IMR-90 (cell line): Measurements from ENCODE around the gene DNAJC6. TPM values are rescaled to one million over a fixed set of nuclear protein-coding genes. Genes with fewer than 3 reads are reported as not detected.

Experiments
- ATAC-seq: fragments of 200-7000 bp; cut with Tn5 transposase; 2 replicates; pipeline ENCODE4 v1.9.1; 2020; ENCODE audit warnings: low read depth, mild to moderate bottlenecking, moderate library complexity
- BruUV-seq: library from RNA; stranded (reverse); fragments of 400-500 nt; replicated peaks from 2 replicates; lab custom pipeline; 2021; lab: Mats Ljungman, UMichigan
- CTCF ChIA-PET: fragments of 300-600 bp; formaldehyde crosslinking; extraction: SDS; loops from one replicate; lab custom pipeline; 2021; ENCODE audit warnings: antibody characterized with exemption; lab: Yijun Ruan, JAX
- POLR2A ChIA-PET: fragments of 300-600 bp; sonication (Branson Sonifier 250); formaldehyde crosslinking; loops from one replicate; lab custom pipeline; 2022; ENCODE audit warnings: antibody characterized with exemption; ENCODE audit not compliant: unreplicated experiment; lab: Charles Lee
- DNase-seq: peaks from one replicate; pipeline ENCODE4 v3.0.0; 2013
- H2AFZ ChIP-seq: replicated peaks from 2 replicates; pipeline ENCODE3; 2013; ENCODE audit warnings: low read length, mild to moderate bottlenecking; ENCODE audit not compliant: poor library complexity
- H2AK5ac ChIP-seq: 2 replicates; pipeline ENCODE4 v1.6.1; 2013; ENCODE audit warnings: low read depth, low read length, inconsistent platforms
- H2AK9ac ChIP-seq: replicated peaks from 2 replicates; pipeline ENCODE3; 2013; ENCODE audit warnings: mild to moderate bottlenecking, low read depth, low read length, moderate library complexity; ENCODE audit not compliant: poor library complexity
- H2BK120ac ChIP-seq: 2 replicates; pipeline ENCODE4 v1.6.1; 2013; ENCODE audit warnings: low read depth, low read length, inconsistent platforms
- H2BK15ac ChIP-seq: 3 replicates; pipeline ENCODE4 v1.6.1; 2013; ENCODE audit warnings: low read depth, low read length, inconsistent platforms
- H2BK20ac ChIP-seq: 2 replicates; pipeline ENCODE4 v1.6.1; 2013; ENCODE audit warnings: low read depth, mild to moderate bottlenecking, inconsistent platforms, low read length, moderate library complexity
- H2BK5ac ChIP-seq: 2 replicates; pipeline ENCODE4 v1.6.1; 2013; ENCODE audit warnings: mild to moderate bottlenecking, low read depth, low read length, inconsistent platforms; ENCODE audit not compliant: poor library complexity, severe bottlenecking
- H3K14ac ChIP-seq: replicated peaks from 2 replicates; pipeline ENCODE4 v1.6.1; 2013; ENCODE audit warnings: low read depth, low read length, inconsistent platforms
- H3K18ac ChIP-seq: 2 replicates; pipeline ENCODE4 v1.6.1; 2013; ENCODE audit warnings: low read depth, low read length, control low read depth
- H3K23ac ChIP-seq: 2 replicates; pipeline ENCODE4 v1.6.1; 2013; ENCODE audit warnings: low read depth, low read length, inconsistent platforms
- H3K27ac ChIP-seq: 2 replicates; pipeline ENCODE4 v1.5.1; 2013; ENCODE audit warnings: mild to moderate bottlenecking, control low read depth, low read length; ENCODE audit not compliant: insufficient read depth
- H3K27me3 ChIP-seq: 2 replicates; pipeline ENCODE4 v1.6.1; 2013; ENCODE audit warnings: low read length; ENCODE audit not compliant: control insufficient read depth, insufficient read depth
- H3K36me3 ChIP-seq: 2 replicates; pipeline ENCODE4 v1.6.1; 2013; ENCODE audit warnings: low read length, mixed read lengths; ENCODE audit not compliant: control insufficient read depth, insufficient read depth
- H3K4ac ChIP-seq: 2 replicates; pipeline ENCODE4 v1.6.1; 2013; ENCODE audit warnings: low read depth, low read length, inconsistent platforms
- H3K4me1 ChIP-seq: 2 replicates; pipeline ENCODE4 v1.6.1; 2013; ENCODE audit warnings: low read length, mixed read lengths; ENCODE audit not compliant: control insufficient read depth, insufficient read depth
- H3K4me2 ChIP-seq: 2 replicates; pipeline ENCODE4 v1.6.1; 2013; ENCODE audit warnings: low read depth, mild to moderate bottlenecking, control low read depth, low read length, moderate library complexity
- H3K4me3 ChIP-seq: 2 replicates; pipeline ENCODE4 v1.5.1; 2013; ENCODE audit warnings: low read depth, mild to moderate bottlenecking, control low read depth, low read length, moderate library complexity; ENCODE audit not compliant: insufficient read depth
- H3K56ac ChIP-seq: 2 replicates; pipeline ENCODE4 v1.6.1; 2013; ENCODE audit warnings: low read length, inconsistent platforms; ENCODE audit not compliant: insufficient read depth; ENCODE audit errors: extremely low read depth
- H3K79me1 ChIP-seq, 2 experiments: 2 replicates each; pipeline ENCODE4 v1.6.1; 2013; ENCODE audit warnings: low read length in 2 of 2, inconsistent platforms in 1 of 2, low read depth in 1 of 2
- H3K9ac ChIP-seq: 2 replicates; pipeline ENCODE4 v1.6.1; 2013; ENCODE audit warnings: low read depth, low read length, control low read depth
- H3K9me1 ChIP-seq: 2 replicates; pipeline ENCODE4 v1.6.1; 2013; ENCODE audit warnings: low read length, inconsistent platforms; ENCODE audit not compliant: insufficient read depth
- H3K9me3 ChIP-seq: 2 replicates; pipeline ENCODE4 v1.6.1; 2013; ENCODE audit warnings: low read length; ENCODE audit not compliant: control insufficient read depth, insufficient read depth
- H4K20me1 ChIP-seq: 2 replicates; pipeline ENCODE4 v1.6.1; 2013; ENCODE audit warnings: low read length, inconsistent platforms; ENCODE audit not compliant: insufficient read depth
- H4K5ac ChIP-seq: 2 replicates; pipeline ENCODE4 v1.6.1; 2013; ENCODE audit warnings: mild to moderate bottlenecking, low read depth, low read length, control low read depth
- H4K8ac ChIP-seq, 2 experiments: 2 replicates each; pipeline ENCODE4 v1.6.1; 2013; ENCODE audit warnings: low read depth in 2 of 2, low read length in 2 of 2, control low read depth in 1 of 2, inconsistent platforms in 1 of 2
- H4K91ac ChIP-seq: 2 replicates; pipeline ENCODE4 v1.6.1; 2013; ENCODE audit warnings: low read depth, low read length, inconsistent platforms; ENCODE audit not compliant: insufficient read depth
- ELK1 ChIP-seq: fragments of 150-350 bp; IDR thresholded peaks from 2 replicates; pipeline ENCODE4 v1.6.1; 2016; ENCODE audit warnings: low read depth, mild to moderate bottlenecking, low read length, moderate library complexity, borderline replicate concordance
- NFE2L2 ChIP-seq: fragments of 150-350 bp; IDR thresholded peaks from 2 replicates; pipeline ENCODE4 v1.6.1; 2016; ENCODE audit warnings: low read depth, mild to moderate bottlenecking, low read length
- RAD21 ChIP-seq: IDR thresholded peaks from 2 replicates; pipeline ENCODE4 v1.6.1; 2012; ENCODE audit warnings: low read length, improper control_type of control experiment
- WGBS, 2 experiments: methylation state at CpG; one replicate each; pipeline versions ENCODE4 v1.1.5 to v1.1.7; 2013; ENCODE audit warnings: missing lambda C conversion rate in 2 of 2; ENCODE audit not compliant: insufficient read length in 1 of 2; ENCODE audit errors: extremely low coverage in 2 of 2; 5-methylcytosine and 5-hydroxymethylcytosine counted together
- dilution Hi-C: fragments of 300-500 bp; cut with HindIII; formaldehyde crosslinking; loops from one replicate; pipeline ENCODE4 v1.14.3; 2018; ENCODE audit warnings: low sequenced_read_pairs; ENCODE audit not compliant: unreplicated experiment
- in situ Hi-C: fragments of 300-500 bp; cut with MboI; formaldehyde crosslinking; loops from 3 replicates; pipeline ENCODE4 v1.14.3; 2019; ENCODE audit warnings: low sequenced_read_pairs, inconsistent platforms, mixed read lengths
- intact Hi-C: fragments of 100-400 bp; cut with micrococcal nuclease; formaldehyde crosslinking; loops from 2 replicates; pipeline ENCODE4 v1.10.0; 2022
- polyA plus RNA-seq, 3 experiments: library from polyadenylated mRNA; depleted of rRNA; stranded (reverse); fragments of >200 nt; gene quantifications; 2 replicates each; pipeline ENCODE4 v1.2.3, GENCODE V29; 2012; ENCODE audit warnings: low replicate concordance in 1 of 3
- total RNA-seq: library from RNA; depleted of rRNA; stranded (reverse); fragments of >200 nt; gene quantifications from 2 replicates; pipeline ENCODE4 v1.2.3, GENCODE V29; 2012
- TF ChIP-seq, protein P1 (sequence below): fragments of 150-350 bp; IDR thresholded peaks from 2 replicates; pipeline ENCODE4 v1.6.1; 2017; ENCODE audit warnings: mild to moderate bottlenecking, antibody characterized with exemption, low read length, low read depth

DNAJC6 gene
- total and polyA plus RNA-seq, 2 of the 4 experiments (the other 2 are of a cell fraction): 0.05 to 0.18 TPM

GRCh38 chr1:65440322-65440900 is 131.1 kb downstream of the DNAJC6 start:
- H3K9me3 ChIP-seq: no peaks in the 10 kb centered on the region
- H3K4me3 ChIP-seq: no peak overlapping the region
- dilution Hi-C loops (no loop called here), in situ Hi-C loops (no loop called here), intact Hi-C loops (no loop called here)
- H3K18ac ChIP-seq: no peak overlapping the region
- 0 out of 2 replicates have a peak, but pooled peaks cover 3% of the 10 kb centered on the region for H3K9me1 ChIP-seq
- no peak overlapping the region for H2AK9ac ChIP-seq
- no peak overlapping the region for H4K5ac ChIP-seq
- H4K91ac ChIP-seq: no peak overlapping the region; the same call in 1 of the 2 replicates
- ChIA-PET POLR2A (no interaction called here), CTCF (interaction anchor here (0.6 to 1.5 kb wide), 4 partner anchors 9 to 380 kb away, joined by 3 to 12 read pairs (median 5); no protein-coding TSS in a partner anchor)
- H3K9ac ChIP-seq: no peak overlapping the region
- H4K8ac ChIP-seq: no peak overlapping the region
- BruUV-seq: no TSS peak
- ATAC-seq: no peak
- no peak overlapping the region for H2BK5ac ChIP-seq
- H3K27me3 ChIP-seq: no peaks in the 10 kb centered on the region
- H3K79me1 ChIP-seq: no peaks in the 10 kb centered on the region; a peak in 1 of 4 replicates
- H2BK120ac ChIP-seq: no peak overlapping the region
- TF ChIP-seq, protein P1, sequence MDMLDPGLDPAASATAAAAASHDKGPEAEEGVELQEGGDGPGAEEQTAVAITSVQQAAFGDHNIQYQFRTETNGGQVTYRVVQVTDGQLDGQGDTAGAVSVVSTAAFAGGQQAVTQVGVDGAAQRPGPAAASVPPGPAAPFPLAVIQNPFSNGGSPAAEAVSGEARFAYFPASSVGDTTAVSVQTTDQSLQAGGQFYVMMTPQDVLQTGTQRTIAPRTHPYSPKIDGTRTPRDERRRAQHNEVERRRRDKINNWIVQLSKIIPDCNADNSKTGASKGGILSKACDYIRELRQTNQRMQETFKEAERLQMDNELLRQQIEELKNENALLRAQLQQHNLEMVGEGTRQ: no peak
- TF ChIP-seq NFE2L2 (no peak), ELK1 (no peak), RAD21 (no peak)
- DNase-seq: no peak
- no peak overlapping the region for H3K23ac ChIP-seq
- H2BK15ac ChIP-seq: no peak overlapping the region
- no peak overlapping the region for H3K4ac ChIP-seq
- no peaks in the 10 kb centered on the region for H4K20me1 ChIP-seq
- H3K56ac ChIP-seq: no peak overlapping the region
- H3K4me1 ChIP-seq: peaks cover 8% of the 10 kb centered on the region
- H3K14ac ChIP-seq: no peak overlapping the region
- no peak overlapping the region for H2AFZ ChIP-seq
- H2BK20ac ChIP-seq: no peak overlapping the region
- H3K27ac ChIP-seq: no peak overlapping the region
- WGBS, 2 experiments: 95 to 100% methylated on average over 4 of the region's 12 CpGs
- no peak overlapping the region for H3K4me2 ChIP-seq
- H3K36me3 ChIP-seq: no peaks in the 10 kb centered on the region
- peak overlapping the region; percentile 62; the same call in 1 of the 2 replicates for H2AK5ac ChIP-seq
